ENCODE results near the gene LRRC14B.

Gene LRRC14B

GRCh38 chr5:191036-191948, at the start of gene LRRC14B:
Gene LRRC14B (plus strand): TSS chr5:191495. CDS start chr5:191539, 44 bp downstream.
- DNase-seq = no peak

- no peak for DNase-seq
Observed at GRCh38 chr5:141761-142160, 49.5 kb upstream of the LRRC14B start.

- DNase-seq = no peak
Observed at GRCh38 chr5:142246-142810, 49.0 kb upstream of the LRRC14B start.

- DNase-seq = no peak
Observed at GRCh38 chr5:143041-143440, 48.3 kb upstream of the LRRC14B start.

- no peak for DNase-seq
Observed at GRCh38 chr5:144941-145340, 46.4 kb upstream of the LRRC14B start.

GRCh38 chr5:145585-146323, 45.5 kb upstream of the LRRC14B start:
- DNase-seq = no peak

GRCh38 chr5:147751-148150, 43.5 kb upstream of the LRRC14B start:
- no peak for DNase-seq

GRCh38 chr5:149745-150485, 41.4 kb upstream of the LRRC14B start:
- DNase-seq = no peak

GRCh38 chr5:150746-151145, 40.5 kb upstream of the LRRC14B start:
- no peak for DNase-seq

GRCh38 chr5:152077-152476, 39.2 kb upstream of the LRRC14B start:
- DNase-seq = no peak

GRCh38 chr5:153256-153655, 38.0 kb upstream of the LRRC14B start:
- DNase-seq = no peak

GRCh38 chr5:154236-154635, 37.1 kb upstream of the LRRC14B start:
- DNase-seq = no peak

- DNase-seq = no peak
Observed at GRCh38 chr5:154826-155225, 36.5 kb upstream of the LRRC14B start.

GRCh38 chr5:155651-156410, 35.5 kb upstream of the LRRC14B start:
- no peak for DNase-seq

GRCh38 chr5:156411-157072, 34.8 kb upstream of the LRRC14B start:
- no peak for DNase-seq

- no peak for DNase-seq
Observed at GRCh38 chr5:157126-157715, 34.1 kb upstream of the LRRC14B start.

GRCh38 chr5:157801-158200, 33.5 kb upstream of the LRRC14B start:
- DNase-seq = no peak

- no peak for DNase-seq
Observed at GRCh38 chr5:158807-159447, 32.4 kb upstream of the LRRC14B start.

- DNase-seq = no peak
Observed at GRCh38 chr5:159448-160172, 31.7 kb upstream of the LRRC14B start.

- DNase-seq = no peak
Observed at GRCh38 chr5:160173-160510, 31.2 kb upstream of the LRRC14B start.
